Right renal pelvis (tissue), 4 donors: ENCODE data around the gene TIAM2. TPM values are rescaled to one million over a fixed set of nuclear protein-coding genes. Genes with fewer than 3 reads are reported as not detected.
"Not testable (repeated sequence)": the region's sequence is repeated elsewhere in the genome, so short reads cannot be mapped to it uniquely, and the experiment has no call there.

Experiments used
- DNase-seq, 4 donors: peaks; one replicate each; pipeline ENCODE4 v3.0.0-alpha.2; 2013; ENCODE audit warnings: low read depth in 4 of 4, low spot score in 3 of 4, missing footprints in 1 of 4
- polyA plus RNA-seq, 4 donors: library from polyadenylated mRNA; unstranded; fragments of 120-200 nt; gene quantifications; one replicate each; pipeline ENCODE4 v1.2.1, GENCODE V29; 2013; ENCODE audit not compliant: insufficient read length in 4 of 4

TIAM2 gene
- polyA plus RNA-seq, 4 donors, result 16.9 to 23.4 (median 22.2) TPM

DNA sequence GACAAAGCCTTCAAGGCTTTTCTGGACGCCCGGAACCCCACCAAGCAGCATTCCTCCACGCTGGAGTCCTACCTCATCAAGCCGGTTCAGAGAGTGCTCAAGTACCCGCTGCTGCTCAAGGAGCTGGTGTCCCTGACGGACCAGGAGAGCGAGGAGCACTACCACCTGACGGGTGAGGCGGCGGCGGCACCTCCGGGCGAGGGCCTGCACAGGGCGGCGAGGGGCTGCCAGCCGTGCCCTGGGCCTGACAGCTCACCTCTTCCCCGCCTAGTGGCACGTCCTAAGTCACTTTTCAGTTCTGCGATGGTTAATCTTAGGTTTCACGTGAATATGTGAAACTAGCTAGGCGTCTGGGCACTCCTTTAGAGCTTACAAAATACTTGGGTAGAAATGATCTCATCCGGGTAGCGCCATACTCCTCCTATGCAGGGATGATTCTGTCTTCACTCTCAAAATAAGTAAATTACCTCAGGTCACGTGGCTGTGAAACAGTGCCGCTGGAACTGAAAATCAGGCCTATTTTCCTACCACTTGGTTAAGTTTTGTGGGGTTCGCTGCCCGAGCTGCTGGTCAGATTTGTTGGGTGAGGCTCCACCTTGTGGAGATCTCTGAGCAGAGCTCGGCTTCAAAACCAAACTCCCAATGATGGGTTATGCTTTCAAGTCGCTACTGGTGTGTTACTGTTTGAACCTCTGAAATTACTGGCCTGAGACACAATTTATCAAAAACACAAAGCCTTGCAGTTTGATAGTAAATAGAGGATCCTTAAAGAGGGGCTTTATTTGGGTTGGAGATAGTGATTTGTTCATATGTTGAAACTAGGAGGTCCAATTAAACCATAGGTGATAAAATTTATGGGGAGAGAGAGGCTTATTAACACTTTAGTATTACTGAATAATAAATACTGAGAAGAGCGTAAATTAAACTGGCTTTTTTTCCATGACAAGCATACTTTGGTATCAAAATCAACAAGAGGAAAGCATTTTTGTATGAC lies 253.2 kb downstream of the TIAM2 start:
- peak; percentile 15 to 35 (median 26) for DNase-seq

DNA sequence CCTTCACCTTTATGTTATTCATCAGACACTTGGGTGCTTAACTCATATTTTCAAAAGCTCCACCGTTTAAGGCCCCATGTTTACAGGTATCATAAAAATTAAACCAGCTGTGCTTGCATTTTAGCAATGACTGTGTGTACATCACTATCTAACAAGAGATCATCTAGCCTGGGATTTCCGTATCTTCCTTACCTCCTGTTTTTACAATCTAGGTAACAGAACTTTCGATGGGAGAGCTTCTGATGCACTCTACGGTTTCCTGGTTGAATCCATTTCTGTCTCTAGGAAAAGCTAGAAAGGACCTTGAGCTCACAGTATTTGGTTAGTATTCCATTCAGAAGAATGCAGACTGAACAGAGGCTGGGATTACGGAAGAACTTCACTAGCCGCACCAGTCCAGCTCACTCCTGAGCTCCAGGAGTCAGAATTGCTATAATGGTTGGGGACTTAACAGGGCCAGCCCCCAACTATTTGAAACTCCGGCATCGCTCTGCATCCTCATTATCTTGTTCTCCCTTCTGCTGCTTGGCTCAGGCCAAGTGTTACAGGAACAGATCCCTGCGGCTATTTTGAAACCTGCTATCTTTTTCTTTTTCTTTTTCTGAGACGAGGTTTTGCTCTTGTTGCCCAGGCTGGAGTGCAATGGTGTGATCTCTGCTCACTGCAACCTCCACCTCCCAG lies 255.7 kb downstream of the TIAM2 start:
- DNase-seq, result no peak

DNA sequence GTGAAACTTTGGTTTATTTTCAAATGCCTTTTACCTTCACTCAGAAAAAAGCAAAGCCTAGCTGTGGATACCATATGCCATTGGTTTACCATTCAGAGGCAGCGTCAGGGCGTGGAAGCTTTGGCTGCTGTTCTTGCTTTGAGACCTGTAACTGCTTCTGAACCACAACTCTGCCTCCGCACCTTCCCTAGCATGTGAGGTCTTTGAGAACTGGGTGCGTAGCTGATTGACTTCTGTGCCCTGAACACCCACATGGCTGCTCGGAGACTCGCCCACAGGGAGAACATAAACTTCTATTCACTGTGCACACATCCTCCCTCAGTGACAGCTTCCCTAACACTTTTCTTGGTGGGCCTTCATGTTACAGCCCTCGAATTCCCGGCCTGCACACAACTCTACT lies 257.5 kb downstream of the TIAM2 start:
- no peak for DNase-seq

DNA sequence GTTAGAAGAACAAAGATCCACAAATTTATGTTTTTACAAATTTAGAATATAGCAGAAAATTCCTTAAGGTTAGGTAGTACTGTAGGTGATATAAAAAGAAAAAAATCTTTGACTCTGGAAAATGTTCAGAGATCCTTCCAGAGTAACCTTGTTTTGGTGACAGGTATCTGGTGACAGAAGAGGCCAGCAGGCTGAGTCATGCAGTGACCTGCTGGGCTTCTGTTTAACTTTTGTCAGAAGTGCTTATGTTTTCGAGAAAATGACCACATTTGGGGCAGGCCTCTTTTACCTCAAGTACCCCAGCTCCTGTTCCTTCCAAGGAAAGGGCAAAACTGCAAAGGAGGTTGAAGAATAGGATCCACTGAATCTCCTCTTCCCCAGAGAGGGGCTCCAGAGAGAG lies 258.2 kb downstream of the TIAM2 start:
- no peak for DNase-seq

DNA sequence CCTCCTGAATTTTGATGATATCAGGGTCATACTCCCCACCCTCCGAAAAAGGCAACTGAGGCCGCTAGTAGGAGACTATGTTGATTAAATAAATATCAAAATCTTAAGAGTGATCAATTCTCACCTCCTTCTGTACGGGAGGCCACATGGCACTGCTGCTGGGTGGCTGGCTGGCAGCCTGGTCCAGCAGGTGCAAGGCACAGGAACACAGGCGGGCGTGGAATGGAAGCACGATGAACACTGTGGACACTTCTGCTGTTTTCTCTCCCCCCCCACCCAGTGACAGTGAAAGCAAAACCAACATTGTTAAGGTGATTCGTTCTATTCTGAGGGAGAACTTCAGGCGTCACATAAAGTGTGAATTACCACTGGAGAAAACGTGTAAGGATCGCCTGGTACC lies 259.0 kb downstream of the TIAM2 start:
- no peak for DNase-seq

DNA sequence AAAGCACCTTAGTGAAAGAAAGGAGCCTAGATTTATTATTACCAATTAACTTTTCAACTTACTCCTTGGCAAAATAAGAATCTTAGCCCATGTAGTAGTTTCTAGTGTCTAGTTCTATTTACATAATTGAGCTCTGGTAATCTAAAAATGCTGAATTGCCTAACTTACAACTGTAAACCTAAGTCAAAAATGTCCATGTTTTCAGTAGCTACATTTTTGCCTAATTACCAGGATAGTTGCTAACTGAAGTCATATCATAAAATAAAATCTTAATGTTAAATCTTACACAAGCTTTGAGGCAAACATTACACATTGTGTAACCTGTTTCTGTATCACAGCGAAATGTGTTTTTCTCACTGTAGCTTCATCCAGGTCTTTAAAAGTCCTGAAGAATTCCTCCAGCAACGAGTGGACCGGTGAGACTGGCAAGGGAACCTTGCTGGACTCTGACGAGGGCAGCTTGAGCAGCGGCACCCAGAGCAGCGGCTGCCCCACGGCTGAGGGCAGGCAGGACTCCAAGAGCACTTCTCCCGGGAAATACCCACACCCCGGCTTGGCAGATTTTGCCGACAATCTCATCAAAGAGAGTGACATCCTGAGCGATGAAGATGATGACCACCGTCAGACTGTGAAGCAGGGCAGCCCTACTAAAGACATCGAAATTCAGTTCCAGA lies 261.1 kb downstream of the TIAM2 start:
- DNase-seq, result no peak

DNA sequence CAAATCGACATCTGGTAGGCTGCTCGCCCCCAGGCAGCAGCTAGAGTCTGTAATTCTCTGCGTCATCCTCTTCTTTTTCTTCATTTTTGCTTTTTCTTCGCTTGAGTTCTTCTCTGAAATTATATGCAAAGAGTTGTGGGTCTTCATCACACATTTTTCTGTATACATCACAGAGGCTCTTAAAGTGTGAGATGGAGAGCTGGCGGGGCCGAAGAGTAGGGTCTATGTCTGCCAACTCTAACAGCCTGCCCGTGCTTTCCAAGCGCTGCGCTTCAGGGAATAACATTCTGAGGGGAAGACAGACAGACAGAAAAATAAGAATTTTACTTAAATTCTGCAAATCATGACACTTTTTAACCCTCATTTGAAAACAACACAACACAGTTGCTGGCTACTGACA lies 262.7 kb downstream of the TIAM2 start:
- no peak for DNase-seq

DNA sequence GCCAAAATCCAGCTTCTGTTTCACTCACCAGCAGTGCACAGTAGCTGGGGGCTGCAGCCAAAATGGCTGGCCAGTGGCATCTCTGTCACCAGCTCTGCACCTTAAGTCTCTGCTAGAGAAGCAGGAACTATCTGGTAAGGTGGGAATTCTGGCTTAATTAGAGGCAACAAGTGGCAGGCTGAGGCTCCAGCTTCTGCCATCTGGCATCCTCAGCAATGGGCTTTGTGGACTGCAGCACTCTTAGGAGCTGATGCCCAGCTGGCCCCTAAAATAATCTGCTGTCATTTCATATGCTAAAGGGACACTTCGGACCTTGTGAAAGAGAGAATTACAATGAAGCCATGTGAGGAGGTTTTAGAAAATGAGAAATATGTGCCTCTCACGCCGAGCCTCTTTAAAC lies 264.1 kb downstream of the TIAM2 start:
- no peak for DNase-seq

DNA sequence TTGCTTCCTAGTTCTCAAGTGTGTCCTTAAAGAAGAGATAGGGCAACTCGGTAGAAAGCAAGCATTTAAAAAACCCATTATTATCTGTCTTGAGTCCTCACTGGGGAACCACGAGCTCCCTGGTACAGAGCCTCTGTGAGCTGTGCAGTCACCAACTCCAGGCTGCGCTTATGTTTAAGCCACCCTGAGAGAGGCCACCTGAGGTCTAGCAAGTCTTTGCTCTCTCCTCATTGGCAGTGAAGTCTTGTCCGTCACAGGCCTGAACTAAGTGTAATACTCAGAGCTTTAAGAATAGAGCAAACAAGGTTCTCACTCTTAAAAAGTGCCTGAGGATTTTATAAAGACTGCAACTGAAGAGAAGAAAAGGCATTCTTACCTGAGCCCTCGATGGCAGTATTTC lies 264.8 kb downstream of the TIAM2 start:
- DNase-seq, result no peak

DNA sequence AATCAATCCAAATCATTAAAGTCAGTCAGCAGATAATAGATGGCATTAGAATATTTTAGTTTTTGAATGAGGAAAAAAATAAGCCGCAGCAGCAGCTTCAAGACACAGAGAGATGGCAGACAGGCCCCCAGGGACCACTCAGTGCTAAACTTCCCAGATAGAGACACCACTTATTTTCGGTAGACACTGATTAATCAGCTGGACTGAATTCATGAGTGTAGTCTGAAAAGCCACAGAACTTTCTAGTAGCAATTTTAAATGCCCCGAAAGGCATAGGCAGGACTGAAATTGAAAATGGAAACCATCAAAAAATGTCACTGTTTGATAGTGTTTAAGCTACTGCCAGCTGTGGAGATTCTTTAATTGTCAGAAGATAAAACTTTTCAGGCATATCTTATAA lies 265.6 kb downstream of the TIAM2 start:
- DNase-seq, result no peak

DNA sequence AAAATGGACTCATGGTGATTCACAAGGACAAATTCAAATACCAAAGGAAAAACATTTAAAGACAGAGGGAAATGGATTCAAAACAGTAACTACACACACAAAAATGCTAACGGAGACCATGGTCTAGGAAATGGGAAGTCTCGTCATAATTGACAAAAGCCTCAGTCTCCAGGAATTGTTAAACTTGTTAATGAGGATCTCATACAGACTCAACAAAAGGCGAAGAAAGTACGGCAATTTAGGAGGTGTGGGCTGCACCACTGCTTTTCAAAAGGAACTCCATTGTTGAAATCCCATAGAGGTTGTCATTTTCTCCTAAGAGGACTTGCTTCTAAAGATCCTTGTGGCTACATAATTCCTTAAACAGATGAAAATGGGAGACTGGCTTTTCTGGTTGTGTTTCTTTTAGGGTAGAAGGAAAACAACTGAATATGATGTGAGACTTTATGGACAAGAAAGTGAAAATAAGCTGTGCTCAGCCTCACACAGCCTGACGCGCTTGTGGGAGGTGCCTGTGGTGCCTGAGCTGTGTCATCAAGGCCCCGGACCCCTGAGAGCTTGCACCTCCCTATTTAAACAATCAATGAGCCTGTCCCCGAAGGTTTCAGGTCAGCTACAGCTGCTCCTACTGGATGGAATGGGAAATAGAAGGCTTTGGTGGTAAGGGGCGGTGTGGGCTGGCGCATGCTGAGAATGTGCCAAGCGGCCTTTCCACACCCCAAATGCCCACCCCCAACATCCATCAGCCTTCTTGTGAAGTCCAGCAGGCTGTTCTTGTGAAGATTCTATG lies 266.2 kb downstream of the TIAM2 start:
- no peak for DNase-seq

DNA sequence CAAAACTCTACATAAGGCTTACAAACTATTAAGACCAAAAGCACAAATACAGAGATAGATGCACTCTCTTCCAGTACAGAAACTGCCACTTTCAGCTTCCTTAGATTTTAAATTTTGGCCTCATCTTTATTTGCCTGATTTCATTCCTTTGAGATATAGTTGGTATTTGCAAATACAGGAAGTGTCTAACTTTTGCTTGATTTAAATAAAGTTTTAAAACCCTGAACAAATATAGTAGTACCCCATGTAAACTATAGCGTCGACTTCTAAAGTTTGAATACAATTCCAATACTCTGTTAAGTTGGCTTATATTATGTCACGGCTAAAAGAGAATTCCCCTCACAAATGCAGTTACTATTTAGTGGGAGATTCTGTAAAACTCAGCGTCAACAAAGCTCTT lies 267.5 kb downstream of the TIAM2 start:
- DNase-seq, result no peak

DNA sequence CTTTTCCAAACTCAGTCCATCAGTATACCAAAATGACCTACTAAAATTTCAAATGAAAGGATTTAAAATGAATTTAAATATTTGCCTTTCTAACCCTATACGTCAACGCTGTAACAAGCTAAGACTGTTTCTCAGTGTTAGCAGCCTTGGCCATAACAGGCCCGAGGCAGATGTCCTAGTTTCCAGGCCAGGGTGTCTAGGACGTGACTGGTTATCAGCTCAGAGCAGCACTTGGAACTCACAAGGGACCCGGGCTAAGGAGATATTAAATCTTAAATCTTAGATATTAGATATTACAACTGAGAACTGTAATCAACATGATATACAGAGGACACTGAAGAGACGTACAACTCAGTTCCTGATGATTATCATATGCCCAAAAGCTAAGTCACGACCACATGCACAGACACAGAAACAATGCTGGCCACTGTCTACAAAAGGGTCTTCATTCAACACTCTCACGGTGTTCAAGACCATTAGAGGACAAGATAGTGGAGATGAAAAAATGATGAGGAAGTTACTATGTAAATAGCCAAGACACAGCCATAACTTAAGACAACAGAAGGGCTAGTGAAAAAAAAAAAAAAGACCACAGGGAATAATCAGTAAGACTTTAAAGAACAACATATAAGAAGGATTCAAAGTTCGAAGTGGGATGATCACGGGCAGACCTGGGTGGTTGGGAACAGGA lies 268.4 kb downstream of the TIAM2 start, which contains the start of gene CLDN20:
TSS of gene CLDN20 (plus strand) at position 641 of the 691 bp plus-strand sequence. CDS start 11,707 bp downstream, outside the sequence.
- DNase-seq, result no peak

DNA sequence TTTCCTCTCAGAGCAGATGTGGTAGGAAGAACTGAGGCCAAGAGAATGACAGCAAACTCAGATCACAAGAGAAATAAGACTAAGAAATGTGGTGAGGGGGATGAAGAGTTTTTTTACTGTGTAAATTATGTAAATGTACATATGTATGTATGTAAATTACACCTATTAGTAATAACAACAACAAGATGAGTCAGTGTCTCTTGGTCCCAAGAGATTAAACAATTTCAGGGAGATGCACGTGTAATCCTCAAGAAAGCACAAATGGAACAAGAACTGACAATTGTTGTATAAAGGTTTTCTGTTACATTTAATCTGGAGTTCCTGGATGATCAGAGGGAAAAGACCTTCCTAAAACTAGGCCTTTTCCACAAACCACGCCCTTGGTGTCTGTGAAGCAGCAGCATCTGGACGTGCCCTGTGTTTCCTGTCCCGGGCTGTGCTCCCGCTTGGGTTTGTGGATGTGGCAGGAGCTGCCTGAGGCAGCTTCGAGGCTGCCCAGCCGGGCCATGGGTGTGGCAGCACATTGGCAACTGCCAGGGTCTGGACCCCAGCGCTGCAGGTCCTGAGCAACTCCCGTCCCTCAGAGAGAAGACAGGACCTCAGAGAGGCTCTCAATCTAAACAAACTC lies 269.7 kb downstream of the TIAM2 start:
- no peak for DNase-seq

DNA sequence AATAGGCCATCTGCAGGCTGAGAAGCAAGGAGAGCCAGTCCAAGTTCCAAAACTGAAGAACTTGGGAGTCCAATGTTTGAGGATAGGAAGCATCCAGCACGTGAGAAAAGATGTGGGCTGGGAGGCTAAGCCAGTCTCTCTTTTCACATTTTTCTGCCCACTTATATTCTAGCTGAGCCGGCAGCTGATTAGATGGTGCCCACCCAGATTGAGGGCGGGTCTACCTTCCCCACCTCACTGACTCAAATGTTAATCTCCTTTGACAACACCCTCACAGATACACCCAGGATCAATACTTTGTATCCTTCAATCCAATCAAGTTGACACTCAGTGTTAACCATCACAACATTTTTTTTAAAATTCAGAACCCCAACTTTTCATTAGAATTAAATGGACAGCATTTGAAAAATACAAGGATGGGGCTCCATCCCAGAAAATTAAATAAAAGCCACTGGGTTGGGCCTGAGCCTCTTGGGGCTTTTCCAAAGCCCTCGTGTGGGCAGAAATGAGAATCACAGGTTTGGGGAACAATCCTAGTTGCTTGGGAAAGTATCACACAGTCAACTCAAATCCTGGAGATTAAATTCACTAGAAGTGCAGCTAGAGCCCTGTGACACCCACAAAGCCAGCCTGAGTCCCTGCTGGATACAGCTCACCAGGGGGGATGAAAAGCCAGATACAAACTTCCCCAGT lies 270.9 kb downstream of the TIAM2 start:
- DNase-seq, result no peak

DNA sequence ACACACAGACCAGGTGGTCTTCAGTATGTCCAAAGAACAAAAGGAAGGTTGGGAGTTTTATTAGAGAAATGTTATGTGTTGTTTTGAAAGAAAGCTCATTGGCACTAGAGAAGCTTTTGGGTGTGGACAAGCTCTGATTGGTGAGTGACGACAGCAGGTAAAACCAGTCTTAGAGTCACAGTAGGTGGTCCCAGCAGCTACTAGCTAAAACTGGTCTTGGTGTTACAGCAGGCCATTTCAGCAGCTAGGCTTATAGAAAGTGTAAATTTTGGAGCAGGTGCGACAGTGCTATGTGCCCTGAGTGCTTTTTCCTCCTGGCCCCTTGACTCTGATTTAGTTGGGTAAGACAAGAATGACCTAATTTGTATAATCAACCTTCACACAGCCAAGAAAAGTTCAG lies 272.3 kb downstream of the TIAM2 start:
- DNase-seq, result no peak

DNA sequence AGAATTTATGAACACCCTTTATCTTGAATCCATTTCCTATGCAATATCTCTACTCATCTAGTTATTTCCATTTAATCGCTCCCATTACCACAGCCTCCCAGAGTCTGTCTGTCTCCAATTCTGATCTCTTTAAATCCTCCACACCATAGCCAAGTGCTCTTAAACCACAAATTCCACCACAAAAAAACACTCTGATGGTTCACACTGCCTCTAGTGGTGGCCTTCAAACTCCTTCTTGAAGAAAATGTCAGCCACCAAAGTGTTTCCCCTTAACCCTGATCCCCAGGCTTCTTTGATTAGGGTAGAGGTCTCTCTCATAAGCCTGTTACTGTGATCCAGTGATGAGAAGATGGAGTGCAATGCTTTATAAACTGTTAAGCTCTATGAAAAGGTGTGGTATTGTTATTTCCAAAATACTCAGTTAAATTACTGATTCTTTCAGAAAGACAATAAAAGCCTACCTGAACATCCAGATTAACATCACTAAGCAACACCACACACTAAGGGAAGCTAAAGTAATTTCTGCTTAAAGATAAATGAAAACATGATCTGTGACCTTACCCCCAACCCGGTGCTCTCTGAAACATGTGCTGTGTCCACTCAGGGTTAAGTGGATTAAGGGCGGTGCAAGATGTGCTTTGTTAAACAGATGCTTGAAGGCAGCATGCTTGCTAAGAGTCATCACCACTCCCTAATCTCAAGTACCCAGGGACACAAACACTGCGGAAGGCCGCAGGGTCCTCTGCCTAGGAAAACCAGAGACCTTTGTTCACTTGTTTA lies 273.2 kb downstream of the TIAM2 start:
- DNase-seq, result not testable (repeated sequence)

DNA sequence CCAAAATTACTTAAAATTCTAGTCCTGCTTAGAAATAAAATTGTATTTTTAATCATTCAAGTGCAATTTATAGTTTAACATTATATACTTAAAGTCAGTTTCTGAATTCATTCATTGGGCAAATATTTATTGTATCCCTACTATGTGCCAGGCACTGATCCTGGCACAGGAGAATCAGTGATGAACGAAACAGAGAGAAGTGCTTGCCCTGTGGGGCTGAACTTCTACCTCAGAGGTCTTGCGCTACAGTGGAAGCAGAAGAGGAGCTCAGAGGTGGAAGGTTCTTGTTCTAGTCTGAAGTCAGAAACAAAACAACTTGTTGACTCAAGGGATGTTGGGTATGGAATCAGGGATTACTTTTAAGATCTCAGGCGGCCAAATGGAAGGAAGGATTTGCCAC lies 274.6 kb downstream of the TIAM2 start:
- no peak for DNase-seq
